Naive thymus-derived CD8-positive, alpha-beta T cell (primary cell): Measurements from ENCODE around the gene PADI3. TPM values are rescaled to one million over a fixed set of nuclear protein-coding genes. Genes with fewer than 3 reads are reported as not detected.

Experiments
- ATAC-seq, 2 donors: fragments of 150-1000 bp; cut with Tn5 transposase in 1 of 2; sonication (Bioruptor Pico), chemical (Tn5 transposase) in 1 of 2; 1 replicate in 1 of 2; 2 replicates in 1 of 2; pipeline ENCODE4 v1.10.0; 2021; ENCODE audit warnings: mild to moderate bottlenecking in 2 of 2, moderate library complexity in 2 of 2
- POLR2A ChIA-PET: fragments of 350-600 bp; sonication (Branson Sonifier 250); formaldehyde crosslinking; loops from one replicate; lab custom pipeline; 2021; ENCODE audit warnings: antibody characterized with exemption; lab: Charles Lee
- DNase-seq, 10 donors: peaks; one replicate each; pipeline versions ENCODE4 v3.0.0 to v3.0.0-alpha.2; 2020 to 2022
- H3K27ac Mint-ChIP-seq, 10 donors: one replicate each; pipeline ENCODE4 v1.8.0; 2020 to 2022; ENCODE audit warnings: mild to moderate bottlenecking in 10 of 10, mixed read lengths in 10 of 10, moderate library complexity in 4 of 10, inconsistent platforms in 1 of 10
- H3K27me3 Mint-ChIP-seq, 5 donors: one replicate each; pipeline ENCODE4 v1.8.0; 2021 to 2022; ENCODE audit warnings: mixed read lengths in 5 of 5
- H3K36me3 Mint-ChIP-seq, 3 donors: one replicate each; pipeline ENCODE4 v1.8.0; 2020 to 2022; ENCODE audit warnings: mixed read lengths in 3 of 3, mild to moderate bottlenecking in 2 of 3, inconsistent platforms in 1 of 3
- H3K4me1 Mint-ChIP-seq, 4 donors: one replicate each; pipeline ENCODE4 v1.8.0; 2021 to 2022; ENCODE audit warnings: mixed read lengths in 4 of 4
- H3K4me3 Mint-ChIP-seq, 10 donors: one replicate each; pipeline ENCODE4 v1.8.0; 2020 to 2022; ENCODE audit warnings: mild to moderate bottlenecking in 10 of 10, mixed read lengths in 10 of 10, moderate library complexity in 6 of 10, inconsistent platforms in 1 of 10
- H3K9me3 Mint-ChIP-seq, 9 donors: one replicate each; pipeline ENCODE4 v1.8.0; 2020 to 2022; ENCODE audit warnings: mixed read lengths in 9 of 9, mild to moderate bottlenecking in 3 of 9, inconsistent platforms in 1 of 9, moderate library complexity in 1 of 9
- polyA plus RNA-seq, 3 donors: library from polyadenylated mRNA; unstranded; fragments of 300-500 nt; fragmentation: Illumina TruSeq; gene quantifications; one replicate each; pipeline ENCODE4 v1.2.3, GENCODE V29; 2021
- total RNA-seq, 8 experiments: library from RNA in 2 of 8; stranded (reverse) in 2 of 8; gene quantifications; one replicate each; pipeline ENCODE4 v1.2.3 and lab custom pipeline; 2021 to 2026

Gene PADI3
- total and polyA plus RNA-seq, 5 experiments from 2014 or later, result not detected

GRCh38 chr1:17207966-17208418 is 40.9 kb upstream of the PADI3 start:
- H3K27me3 Mint-ChIP-seq, result peaks cover 30 to 88% (median 67%) of the 10 kb centered on the region in 5 donors
- DNase-seq (peak in 5 of 10 donors; percentile 25 to 86 (median 34)), ATAC-seq (peak; percentile 50 to 82)
- peaks cover 35 to 57% (median 50%) of the 10 kb centered on the region in 4 donors for H3K4me1 Mint-ChIP-seq
- H3K4me3 Mint-ChIP-seq, result peak overlapping the region in 2 of 10 donors; percentile 1 to 60
- H3K27ac Mint-ChIP-seq, result peak overlapping the region in 1 of 10 donors; percentile 84
- POLR2A ChIA-PET, result interaction anchor here (1.2 kb wide), 1 partner anchor 8 kb away, joined by 7 read pairs; no protein-coding TSS in a partner anchor
- H3K36me3 Mint-ChIP-seq, result peaks cover 0 to 2% (median 0%) of the 10 kb centered on the region in 3 donors
- H3K9me3 Mint-ChIP-seq, result no peaks in the 10 kb centered on the region

DNA sequence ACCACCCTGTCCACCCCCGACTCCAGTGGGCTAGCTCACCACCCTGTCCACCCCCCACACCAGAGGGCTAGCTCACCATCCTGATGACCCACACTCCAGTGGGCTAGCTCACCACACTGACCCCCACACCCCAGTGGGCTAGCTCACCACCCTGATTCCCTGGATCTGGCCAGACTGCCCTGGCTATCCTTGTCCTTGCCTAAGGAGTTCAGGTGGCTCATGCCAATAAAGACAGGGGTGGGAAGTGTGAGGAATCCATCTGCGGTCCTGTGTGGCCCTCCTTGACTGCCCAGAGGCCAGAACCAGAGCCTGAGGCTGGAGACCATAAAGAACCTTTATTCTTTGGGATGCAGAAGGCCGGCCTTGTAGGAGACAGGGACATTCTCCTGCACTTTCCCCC is 40.4 kb upstream of the PADI3 start:
- Mint-ChIP-seq H3K27ac (peak overlapping the region in 1 of 10 donors; percentile 83), H3K4me1 (peaks cover 39 to 58% (median 51%) of the 10 kb centered on the region in 4 donors), H3K27me3 (peaks cover 31 to 88% (median 67%) of the 10 kb centered on the region in 5 donors), H3K36me3 (peaks cover 0 to 2% (median 0%) of the 10 kb centered on the region in 3 donors), H3K9me3 (no peaks in the 10 kb centered on the region), H3K4me3 (no peak overlapping the region)
- POLR2A ChIA-PET, result interaction anchor here (1.2 kb wide), 1 partner anchor 9 kb away, joined by 7 read pairs; no protein-coding TSS in a partner anchor
- ATAC-seq (no peak), DNase-seq (no peak)

DNA sequence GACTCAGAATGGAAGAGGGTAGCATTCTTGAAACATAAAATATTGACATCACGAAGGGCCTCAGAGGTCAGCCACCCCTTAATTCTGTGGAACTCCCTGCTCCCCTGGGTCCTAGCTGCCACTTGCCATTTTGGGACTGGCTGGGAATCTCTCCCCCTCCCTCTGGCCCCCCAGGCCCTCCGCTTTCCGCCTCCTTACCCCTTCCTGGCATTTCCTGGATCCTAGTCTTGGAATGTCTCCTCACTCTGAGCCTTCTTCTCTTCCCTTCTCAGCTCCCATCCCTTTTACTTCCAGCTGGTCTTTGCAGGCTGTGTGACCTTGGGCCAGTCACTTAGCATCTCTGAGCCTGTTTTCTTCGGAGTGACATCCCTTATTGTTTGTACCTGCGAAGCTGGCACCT is 39.5 kb upstream of the PADI3 start:
- H3K4me1 Mint-ChIP-seq, result peaks cover 40 to 58% (median 52%) of the 10 kb centered on the region in 4 donors
- peaks cover 36 to 88% (median 67%) of the 10 kb centered on the region in 5 donors for H3K27me3 Mint-ChIP-seq
- DNase-seq (no peak), ATAC-seq (no peak)
- peaks cover 0 to 2% (median 0%) of the 10 kb centered on the region in 3 donors for H3K36me3 Mint-ChIP-seq
- H3K27ac Mint-ChIP-seq, result peak overlapping the region in 1 of 10 donors; percentile 49
- POLR2A ChIA-PET, result no interaction called here
- H3K4me3 Mint-ChIP-seq, result no peak overlapping the region
- no peaks in the 10 kb centered on the region for H3K9me3 Mint-ChIP-seq

GRCh38 chr1:17210176-17210575 is 38.7 kb upstream of the PADI3 start:
- Mint-ChIP-seq H3K4me1 (peaks cover 38 to 57% (median 52%) of the 10 kb centered on the region in 4 donors), H3K36me3 (peaks cover 0 to 2% (median 0%) of the 10 kb centered on the region in 3 donors), H3K27ac (no peak overlapping the region), H3K9me3 (no peaks in the 10 kb centered on the region), H3K27me3 (peaks cover 31 to 88% (median 67%) of the 10 kb centered on the region in 5 donors), H3K4me3 (no peak overlapping the region)
- POLR2A ChIA-PET, result interaction anchor here (1.0 to 1.3 kb wide), 2 partner anchors 9 to 23 kb away, joined by 3 to 6 read pairs; no protein-coding TSS in a partner anchor
- no peak for ATAC-seq
- no peak for DNase-seq

GRCh38 chr1:17211377-17211776 is 37.5 kb upstream of the PADI3 start:
- POLR2A ChIA-PET, result interaction anchor here (1.3 kb wide), 1 partner anchor 24 kb away, joined by 3 read pairs; no protein-coding TSS in a partner anchor
- Mint-ChIP-seq H3K36me3 (no peaks in the 10 kb centered on the region), H3K27ac (peak overlapping the region in 2 of 10 donors; percentile 22 to 33), H3K4me3 (peak overlapping the region in 5 of 10 donors; percentile 14 to 85 (median 74)), H3K27me3 (peaks cover 38 to 88% (median 67%) of the 10 kb centered on the region in 5 donors), H3K4me1 (peaks cover 42 to 58% (median 57%) of the 10 kb centered on the region in 4 donors), H3K9me3 (no peaks in the 10 kb centered on the region)
- DNase-seq, result no peak
- no peak for ATAC-seq

DNA sequence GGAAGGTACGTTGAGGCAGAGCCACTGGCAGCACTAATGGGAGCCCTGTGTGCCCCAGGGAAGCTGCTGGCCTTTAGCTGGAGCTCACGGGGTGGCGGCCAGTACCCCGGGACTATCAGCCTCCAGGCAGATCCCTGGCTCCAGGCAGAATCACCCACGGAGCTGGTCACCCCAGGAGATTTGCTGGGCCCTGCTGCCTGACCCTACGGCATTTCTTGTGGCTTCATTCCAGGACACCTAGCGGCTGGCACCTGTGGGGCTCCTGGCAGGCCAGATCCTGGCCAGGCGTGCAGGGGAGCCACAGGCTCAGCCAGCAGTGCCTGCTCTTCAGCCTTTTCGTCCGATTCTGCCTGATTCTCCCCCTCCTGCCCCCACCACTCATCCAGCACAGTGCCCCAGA is 36.9 kb upstream of the PADI3 start:
- peaks cover 38 to 88% (median 68%) of the 10 kb centered on the region in 5 donors for H3K27me3 Mint-ChIP-seq
- ATAC-seq (no peak), DNase-seq (no peak)
- POLR2A ChIA-PET, result interaction anchor here (0.7 to 1.7 kb wide), 2 partner anchors 11 to 42 kb away, joined by 3 to 7 read pairs; no protein-coding TSS in a partner anchor
- no peak overlapping the region for H3K27ac Mint-ChIP-seq
- no peaks in the 10 kb centered on the region for H3K9me3 Mint-ChIP-seq
- peak overlapping the region in 8 of 10 donors; percentile 42 to 85 (median 71) for H3K4me3 Mint-ChIP-seq
- no peaks in the 10 kb centered on the region for H3K36me3 Mint-ChIP-seq
- H3K4me1 Mint-ChIP-seq, result peaks cover 42 to 57% (median 54%) of the 10 kb centered on the region in 4 donors

GRCh38 chr1:17212487-17213121 is 36.3 kb upstream of the PADI3 start:
- Mint-ChIP-seq H3K36me3 (no peaks in the 10 kb centered on the region), H3K27me3 (peaks cover 39 to 82% (median 62%) of the 10 kb centered on the region in 5 donors), H3K27ac (peak overlapping the region in 8 of 10 donors; percentile 1 to 89 (median 30)), H3K4me3 (peak overlapping the region; percentile 53 to 85 (median 72)), H3K9me3 (no peaks in the 10 kb centered on the region), H3K4me1 (peaks cover 37 to 52% (median 49%) of the 10 kb centered on the region in 4 donors)
- DNase-seq (peak; percentile 68 to 94 (median 82)), ATAC-seq (peak; percentile 87 to 94)
- POLR2A ChIA-PET, result interaction anchor here (0.7 to 1.7 kb wide), 3 partner anchors 8 to 43 kb away, joined by 3 to 7 read pairs (median 3); partner anchors contain the start of gene PADI1

GRCh38 chr1:17213148-17213781 is 35.6 kb upstream of the PADI3 start:
- Mint-ChIP-seq H3K4me1 (peaks cover 34 to 47% (median 42%) of the 10 kb centered on the region in 4 donors), H3K27me3 (peaks cover 40 to 78% (median 59%) of the 10 kb centered on the region in 5 donors)

DNA sequence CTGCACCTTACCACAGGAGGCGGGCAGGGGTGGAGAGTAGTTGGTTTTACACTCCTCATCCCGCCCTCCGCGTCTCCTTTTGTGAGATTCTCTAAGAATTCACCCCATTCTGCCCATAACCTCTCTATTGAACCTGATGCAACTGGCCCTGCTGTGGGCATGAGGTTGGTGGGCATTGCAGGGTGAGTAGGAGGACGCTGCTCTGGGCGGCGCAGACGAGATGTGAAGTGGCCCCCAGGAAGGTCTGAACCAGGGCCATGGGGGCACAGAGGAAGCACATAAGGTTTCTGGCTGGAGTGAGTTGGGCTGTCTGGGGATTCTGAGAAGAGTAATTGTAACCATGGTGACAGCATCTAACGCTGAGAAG is 35.1 kb upstream of the PADI3 start:
- DNase-seq (no peak), ATAC-seq (no peak)
- peak overlapping the region in 3 of 10 donors; percentile 70 to 85 (median 74) for H3K4me3 Mint-ChIP-seq
- H3K4me1 Mint-ChIP-seq, result peaks cover 34 to 47% (median 40%) of the 10 kb centered on the region in 4 donors
- H3K27me3 Mint-ChIP-seq, result peaks cover 40 to 74% (median 59%) of the 10 kb centered on the region in 5 donors
- POLR2A ChIA-PET, result interaction anchor here (0.6 kb wide), 1 partner anchor 105 kb away, joined by 6 read pairs; no protein-coding TSS in a partner anchor
- H3K9me3 Mint-ChIP-seq, result no peaks in the 10 kb centered on the region
- no peaks in the 10 kb centered on the region for H3K36me3 Mint-ChIP-seq
- H3K27ac Mint-ChIP-seq, result peak overlapping the region in 1 of 10 donors; percentile 44

More at GRCh38 chr1:17213148-17213781, 35.6 kb upstream of the PADI3 start:
- POLR2A ChIA-PET, result interaction anchor here (0.6 to 1.7 kb wide), 3 partner anchors 9 to 104 kb away, joined by 3 to 7 read pairs (median 6); partner anchors contain the start of gene PADI1
- H3K36me3 Mint-ChIP-seq, result no peaks in the 10 kb centered on the region
- H3K27ac Mint-ChIP-seq, result peak overlapping the region in 4 of 10 donors; percentile 1 to 74 (median 28)
- peak overlapping the region; percentile 53 to 85 (median 72) for H3K4me3 Mint-ChIP-seq
- ATAC-seq (peak; percentile 23 to 45), DNase-seq (peak in 3 of 10 donors; percentile 13 to 32 (median 15))
- no peaks in the 10 kb centered on the region for H3K9me3 Mint-ChIP-seq

- no peaks in the 10 kb centered on the region for H3K9me3 Mint-ChIP-seq
- H3K4me3 Mint-ChIP-seq, result no peak overlapping the region
- no peak for ATAC-seq
- peaks cover 35 to 66% (median 51%) of the 10 kb centered on the region in 5 donors for H3K27me3 Mint-ChIP-seq
- no peak for DNase-seq
- no peak overlapping the region for H3K27ac Mint-ChIP-seq
- no peaks in the 10 kb centered on the region for H3K36me3 Mint-ChIP-seq
- H3K4me1 Mint-ChIP-seq, result peaks cover 32 to 47% (median 37%) of the 10 kb centered on the region in 4 donors
- POLR2A ChIA-PET, result no interaction called here
Measured at GRCh38 chr1:17214876-17215544, 33.9 kb upstream of the PADI3 start.

DNA sequence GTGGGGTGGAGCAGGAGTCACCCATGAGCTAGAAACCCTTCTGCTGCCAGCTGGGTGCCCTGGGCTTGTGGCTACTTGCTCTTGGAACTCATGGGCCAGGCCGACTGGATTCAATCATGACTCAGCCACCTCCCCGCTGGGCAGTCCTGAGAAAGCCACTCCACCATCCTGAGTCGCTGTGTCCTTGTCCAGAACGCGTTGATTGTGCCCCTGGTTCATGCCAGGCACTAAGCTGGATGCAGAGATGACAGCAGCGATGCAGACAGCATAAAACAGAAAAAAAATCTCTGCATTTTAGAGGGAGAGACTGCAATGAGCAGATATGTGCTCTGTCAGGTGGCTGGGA is 33.4 kb upstream of the PADI3 start:
- ATAC-seq (no peak), DNase-seq (no peak)
- Mint-ChIP-seq H3K9me3 (no peaks in the 10 kb centered on the region), H3K4me3 (no peak overlapping the region), H3K27me3 (peaks cover 33 to 61% (median 48%) of the 10 kb centered on the region in 5 donors), H3K4me1 (peaks cover 29 to 44% (median 37%) of the 10 kb centered on the region in 4 donors), H3K36me3 (no peaks in the 10 kb centered on the region), H3K27ac (no peak overlapping the region)
- POLR2A ChIA-PET, result no interaction called here

DNA sequence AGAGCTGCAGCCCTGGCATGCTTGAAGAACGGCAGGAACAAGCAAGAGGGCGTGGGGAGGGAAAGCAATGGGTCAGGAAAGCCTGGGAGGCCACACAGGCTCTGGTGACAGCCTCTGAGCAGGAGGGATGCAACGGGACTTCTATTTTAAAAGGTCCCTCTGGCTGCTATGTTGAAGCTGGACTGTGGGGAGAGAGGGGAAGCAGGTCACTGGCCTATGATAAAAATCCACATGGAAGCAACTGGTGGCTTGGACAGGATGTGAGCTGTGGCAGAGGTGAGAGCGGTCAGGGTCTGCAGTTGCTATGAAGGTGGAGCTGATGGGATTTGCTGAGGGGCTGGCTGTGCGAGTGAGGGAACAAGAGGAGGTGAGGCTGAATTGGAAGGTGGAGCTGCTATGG is 32.8 kb upstream of the PADI3 start:
- H3K27ac Mint-ChIP-seq, result no peak overlapping the region
- POLR2A ChIA-PET, result no interaction called here
- DNase-seq, result no peak
- H3K4me3 Mint-ChIP-seq, result no peak overlapping the region
- H3K9me3 Mint-ChIP-seq, result no peaks in the 10 kb centered on the region
- H3K27me3 Mint-ChIP-seq, result peaks cover 28 to 58% (median 42%) of the 10 kb centered on the region in 5 donors
- H3K4me1 Mint-ChIP-seq, result peaks cover 29 to 38% (median 33%) of the 10 kb centered on the region in 4 donors
- no peaks in the 10 kb centered on the region for H3K36me3 Mint-ChIP-seq
- no peak for ATAC-seq
